Motor neuron (in vitro differentiated cells): ENCODE results near the gene GCDH. TPM values are rescaled to one million over a fixed set of nuclear protein-coding genes. Genes with fewer than 3 reads are reported as not detected.
A peak's percentile ranks its signal among the peaks of the same experiment; 100 is the strongest.

ENCODE experiments used
- ATAC-seq, 8 experiments: fragments of 200-7000 bp; cut with Tn5 transposase; replicated peaks in 6 of 8; 2 replicates each; pipeline ENCODE4 v1.8.0; 2021; ENCODE audit warnings: mild to moderate bottlenecking in 8 of 8, moderate library complexity in 8 of 8
- H3K27ac ChIP-seq, 2 donors: fragments of 250-450 bp; sonication (Bioruptor Pico); 2 replicates each; pipeline ENCODE4 v1.9.0; 2021; ENCODE audit warnings: antibody characterized with exemption in 2 of 2, mild to moderate bottlenecking in 2 of 2, moderate library complexity in 1 of 2
- H3K4me1 ChIP-seq, 2 donors: fragments of 250-450 bp; sonication (Bioruptor Pico); replicated peaks in 1 of 2; 2 replicates each; pipeline ENCODE4 v1.6.1; 2021; ENCODE audit warnings: antibody characterized with exemption in 2 of 2, mild to moderate bottlenecking in 2 of 2, moderate library complexity in 1 of 2
- H3K4me3 ChIP-seq, 5 donors: fragments of 250-450 bp; sonication (Bioruptor Pico); 2 replicates each; pipeline ENCODE4 v1.9.0; 2021; ENCODE audit warnings: antibody characterized with exemption in 5 of 5, mild to moderate bottlenecking in 5 of 5, moderate library complexity in 4 of 5
- WGBS, 10 experiments: fragments of 450-650 bp; shearing (Covaris generic); methylation state at CpG; one replicate each; pipeline ENCODE4 v1.0.0; 2022; 5-methylcytosine and 5-hydroxymethylcytosine counted together
- in situ Hi-C, 9 experiments: fragments of 400-800 bp; cut with MboI; loops; one replicate each; pipeline ENCODE4 v1.15.0; 2021; ENCODE audit warnings: low sequenced_read_pairs in 9 of 9, low pct_unique_long_range_greater_than_20kb in 2 of 9; ENCODE audit not compliant: unreplicated experiment in 9 of 9
- total RNA-seq, 8 experiments: library from RNA; unstranded; fragments of 300-600 nt; gene quantifications; 2 replicates each; pipeline versions ENCODE4 v1.2.3 to v1.2.4, GENCODE V29; 2022

Gene GCDH
- total RNA-seq, 8 experiments from 2014 or later: 6.4 to 42.4 (median 17.4) TPM

DNA sequence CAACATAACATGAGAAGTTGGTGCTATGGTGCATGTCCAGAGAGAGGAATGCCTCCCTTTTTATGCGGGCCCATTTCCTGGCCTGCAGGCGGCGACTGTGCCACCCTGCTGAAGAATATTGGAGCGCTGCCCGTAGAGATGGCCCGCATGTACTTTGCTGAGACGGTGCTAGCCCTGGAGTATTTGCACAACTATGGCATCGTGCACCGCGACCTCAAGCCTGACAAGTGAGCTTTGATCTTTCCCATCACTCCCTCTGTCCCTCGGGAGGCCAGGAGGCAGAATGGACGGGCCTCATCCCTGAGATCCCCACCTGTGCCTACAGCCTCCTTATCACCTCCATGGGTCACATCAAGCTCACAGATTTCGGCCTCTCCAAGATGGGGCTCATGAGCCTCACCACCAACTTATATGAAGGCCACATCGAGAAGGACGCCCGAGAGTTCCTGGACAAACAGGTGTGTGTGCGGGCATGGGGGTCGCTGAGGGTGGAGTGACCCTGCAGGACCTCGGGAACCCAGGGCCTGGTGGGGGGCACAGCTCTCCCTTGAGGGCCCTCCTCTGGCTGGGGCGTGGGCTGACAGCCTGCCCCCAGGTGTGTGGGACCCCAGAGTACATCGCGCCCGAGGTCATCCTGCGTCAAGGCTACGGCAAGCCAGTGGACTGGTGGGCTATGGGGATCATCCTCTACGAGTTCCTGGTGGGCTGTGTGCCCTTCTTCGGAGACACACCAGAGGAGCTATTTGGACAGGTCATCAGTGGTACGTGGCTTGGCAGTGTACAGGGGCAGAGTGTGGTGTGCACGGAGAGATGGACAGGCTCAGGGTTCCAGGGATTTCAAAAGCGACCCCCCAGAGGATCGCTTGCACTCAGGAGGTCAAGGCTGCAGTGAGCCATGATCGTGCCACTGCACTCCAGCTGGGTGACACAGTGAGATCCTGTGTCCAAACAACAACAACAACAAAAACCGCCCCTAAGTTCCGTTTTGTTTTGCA lies 25.9 kb upstream of the GCDH start:
- no peak overlapping the region for H3K4me3 ChIP-seq
- in situ Hi-C loops: no loop called here
- H3K4me1 ChIP-seq: peaks cover 0 to 5% of the 10 kb centered on the region in 2 donors
- ATAC-seq: no peak
- 89 to 95% (median 89%) methylated on average over 7 to 13 of the region's 34 CpGs; no CpG with 5 or more reads in 7 of the 10 experiments for WGBS, 10 experiments
- no peak overlapping the region for H3K27ac ChIP-seq

DNA sequence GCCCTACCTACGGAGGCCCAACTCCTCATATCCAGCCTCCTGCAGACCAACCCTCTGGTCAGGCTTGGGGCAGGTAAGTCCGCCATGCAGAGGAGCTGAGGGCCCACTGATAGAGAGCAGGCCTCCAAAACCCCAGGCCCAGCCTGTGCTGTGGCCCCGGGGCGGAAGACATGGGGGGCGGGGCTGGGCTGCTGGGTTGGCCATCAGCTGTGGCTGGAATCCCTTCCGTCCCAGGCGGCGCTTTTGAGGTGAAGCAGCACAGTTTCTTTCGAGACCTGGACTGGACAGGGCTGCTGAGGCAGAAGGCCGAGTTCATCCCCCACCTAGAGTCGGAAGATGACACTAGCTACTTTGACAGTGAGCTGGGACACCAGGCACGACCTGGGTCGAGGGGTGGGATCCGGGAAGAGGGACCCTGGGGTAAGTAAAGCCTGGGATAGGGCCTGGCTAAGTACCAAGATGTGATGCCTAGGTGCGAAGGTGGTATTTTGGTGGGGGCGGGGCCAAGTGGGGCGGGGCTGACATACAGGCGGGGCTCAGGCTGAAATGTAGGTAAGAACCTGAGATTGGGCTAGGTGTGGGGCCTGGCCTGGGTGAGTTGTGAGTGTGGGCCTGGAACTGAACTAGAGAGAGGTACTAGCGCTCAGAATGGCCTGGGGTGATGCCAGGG lies 25.1 kb upstream of the GCDH start:
- ATAC-seq: no peak
- Histone ChIP-seq H3K27ac (no peak overlapping the region), H3K4me1 (peaks cover 0 to 5% of the 10 kb centered on the region in 2 donors), H3K4me3 (no peak overlapping the region)
- 88% methylated on average over 1 of the region's 19 CpGs; no CpG with 5 or more reads in 9 of the 10 experiments for WGBS, 10 experiments
- in situ Hi-C loops: no loop called here

DNA sequence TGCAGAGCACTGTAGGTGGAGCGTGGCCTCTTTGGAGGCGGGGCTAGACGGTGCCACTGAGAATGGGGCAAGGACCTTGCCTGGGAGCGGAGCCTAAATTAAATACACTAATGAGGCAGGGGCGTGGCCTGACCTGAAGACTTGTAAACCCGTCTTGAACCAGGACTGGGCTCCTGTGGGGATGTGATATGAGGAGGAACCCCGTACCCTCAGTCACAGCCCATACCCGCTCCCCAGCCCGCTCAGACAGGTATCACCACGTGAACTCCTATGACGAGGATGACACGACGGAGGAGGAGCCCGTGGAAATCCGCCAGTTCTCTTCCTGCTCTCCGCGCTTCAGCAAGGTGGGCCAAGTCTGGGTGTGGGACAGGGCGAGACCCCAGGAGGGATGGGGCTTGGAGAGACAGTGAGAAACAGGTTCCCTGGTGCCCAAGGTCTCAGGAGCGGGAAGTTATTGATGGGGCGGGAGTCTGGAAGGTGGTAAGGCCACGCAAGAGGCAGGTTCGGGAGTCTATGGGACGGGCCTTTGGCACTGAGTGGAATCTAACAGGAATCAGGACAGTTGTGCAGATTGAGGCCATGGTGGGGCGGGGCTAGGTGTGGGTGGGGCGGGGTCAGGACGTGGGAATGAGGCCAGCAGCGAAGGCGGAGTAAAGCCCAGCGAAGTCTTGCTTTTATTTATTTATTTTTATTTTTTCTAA lies 24.4 kb upstream of the GCDH start:
- Histone ChIP-seq H3K27ac (no peak overlapping the region), H3K4me3 (no peak overlapping the region), H3K4me1 (peaks cover 0 to 5% of the 10 kb centered on the region in 2 donors)
- in situ Hi-C loops: no loop called here
- ATAC-seq: peak in 2 of 8 experiments; percentile 5 to 10
- WGBS, 10 experiments: 56 to 92% (median 78%) methylated on average over 2 to 13 of the region's 29 CpGs; no CpG with 5 or more reads in 6 of the 10 experiments

DNA sequence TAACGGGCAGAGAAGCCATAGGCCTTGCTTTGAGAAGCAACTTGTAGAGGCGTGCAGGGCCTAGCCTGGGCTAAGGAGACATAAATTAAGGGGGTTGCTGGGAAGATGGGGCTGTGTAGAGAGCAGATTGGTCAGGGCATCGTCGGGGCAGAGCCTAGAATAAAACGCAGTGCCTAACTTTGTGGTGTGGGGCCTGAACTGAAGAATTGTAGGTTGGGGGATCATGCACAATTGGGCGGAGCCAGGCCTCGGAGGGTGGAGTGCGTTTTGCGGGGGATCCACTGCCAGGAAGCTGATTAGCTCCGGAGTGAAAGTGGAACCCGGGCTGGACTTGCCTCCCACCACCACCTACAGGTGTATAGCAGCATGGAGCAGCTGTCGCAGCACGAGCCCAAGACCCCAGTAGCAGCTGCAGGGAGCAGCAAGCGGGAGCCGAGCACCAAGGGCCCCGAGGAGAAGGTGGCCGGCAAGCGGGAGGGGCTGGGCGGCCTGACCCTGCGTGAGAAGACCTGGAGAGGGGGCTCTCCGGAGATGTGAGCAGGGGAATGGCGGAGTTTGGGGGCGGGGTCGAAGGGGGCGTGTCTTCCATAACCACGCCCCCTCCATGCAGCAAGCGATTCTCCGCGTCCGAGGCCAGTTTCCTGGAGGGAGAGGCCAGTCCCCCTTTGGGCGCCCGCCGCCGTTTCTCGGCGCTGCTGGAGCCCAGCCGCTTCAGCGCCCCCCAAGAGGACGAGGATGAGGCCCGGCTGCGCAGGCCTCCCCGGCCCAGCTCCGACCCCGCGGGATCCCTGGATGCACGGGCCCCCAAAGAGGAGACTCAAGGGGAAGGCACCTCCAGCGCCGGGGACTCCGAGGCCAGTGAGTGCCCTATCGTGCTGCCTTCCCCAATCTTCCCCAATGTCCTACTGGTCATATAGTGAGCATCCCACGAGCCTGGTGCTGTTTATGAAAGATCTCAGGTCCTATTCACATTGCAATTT lies 23.6 kb upstream of the GCDH start:
- H3K4me3 ChIP-seq: peak overlapping the region in 4 of 5 donors; percentile 24 to 36 (median 26)
- 8 to 50% (median 35%) methylated on average over 1 to 12 of the region's 51 CpGs; no CpG with 5 or more reads in 3 of the 10 experiments for WGBS, 10 experiments
- H3K27ac ChIP-seq: no peak overlapping the region
- peak; percentile 50 to 87 (median 75) for ATAC-seq
- in situ Hi-C loops: no loop called here
- peaks cover 0 to 5% of the 10 kb centered on the region in 2 donors for H3K4me1 ChIP-seq

DNA sequence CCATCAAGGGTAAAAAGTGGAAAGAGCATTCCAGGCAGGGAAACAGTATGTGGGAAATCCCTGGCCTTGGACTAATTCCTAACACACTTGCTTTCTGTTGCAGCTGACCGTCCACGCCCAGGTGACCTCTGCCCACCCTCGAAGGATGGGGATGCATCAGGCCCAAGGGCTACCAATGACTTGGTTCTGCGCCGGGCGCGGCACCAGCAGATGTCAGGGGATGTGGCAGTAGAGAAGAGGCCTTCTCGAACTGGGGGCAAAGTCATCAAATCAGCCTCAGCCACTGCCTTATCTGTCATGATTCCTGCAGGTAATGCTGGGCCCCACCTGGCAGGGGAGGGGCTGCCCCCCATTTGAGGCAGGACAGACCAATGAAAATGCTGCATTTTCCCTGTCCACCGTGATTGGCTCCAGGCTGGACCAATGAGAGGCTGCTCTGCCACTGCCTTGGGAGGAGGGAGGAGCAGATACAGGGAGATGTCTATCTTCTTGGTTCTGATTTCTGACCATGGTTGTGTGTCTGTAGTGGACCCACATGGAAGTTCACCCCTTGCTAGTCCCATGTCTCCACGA lies 22.3 kb upstream of the GCDH start:
- Histone ChIP-seq H3K27ac (no peak overlapping the region), H3K4me3 (no peak overlapping the region), H3K4me1 (peaks cover 0 to 5% of the 10 kb centered on the region in 2 donors)
- in situ Hi-C loops: no loop called here
- ATAC-seq: peak in 2 of 8 experiments; percentile 18 to 27
- 60 to 94% (median 93%) methylated on average over 2 to 5 of the region's 10 CpGs; no CpG with 5 or more reads in 5 of the 10 experiments for WGBS, 10 experiments

DNA sequence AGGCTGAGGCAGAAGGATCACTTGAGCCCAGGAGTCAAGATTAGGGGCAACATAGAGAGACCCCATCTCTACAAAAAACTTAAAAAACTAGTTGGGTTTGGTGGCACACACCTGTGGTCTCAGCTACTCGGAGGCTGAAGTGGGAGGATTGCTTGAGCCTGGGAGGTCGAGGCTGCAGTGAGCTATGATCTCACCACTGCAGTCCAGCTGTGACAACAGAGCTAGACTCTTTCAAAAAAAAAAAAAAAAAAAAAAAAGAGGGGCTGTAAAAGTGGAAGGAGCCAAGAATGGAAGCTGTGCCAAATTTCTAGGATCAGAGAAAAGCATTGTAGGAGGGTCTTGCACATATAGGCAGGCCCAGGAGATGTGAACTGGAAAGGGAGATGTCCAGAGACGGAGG lies 19.3 kb upstream of the GCDH start:
- 10 to 100% (median 73%) methylated on average over 1 to 3 of the region's 3 CpGs; no CpG with 5 or more reads in 2 of the 10 experiments for WGBS, 10 experiments

DNA sequence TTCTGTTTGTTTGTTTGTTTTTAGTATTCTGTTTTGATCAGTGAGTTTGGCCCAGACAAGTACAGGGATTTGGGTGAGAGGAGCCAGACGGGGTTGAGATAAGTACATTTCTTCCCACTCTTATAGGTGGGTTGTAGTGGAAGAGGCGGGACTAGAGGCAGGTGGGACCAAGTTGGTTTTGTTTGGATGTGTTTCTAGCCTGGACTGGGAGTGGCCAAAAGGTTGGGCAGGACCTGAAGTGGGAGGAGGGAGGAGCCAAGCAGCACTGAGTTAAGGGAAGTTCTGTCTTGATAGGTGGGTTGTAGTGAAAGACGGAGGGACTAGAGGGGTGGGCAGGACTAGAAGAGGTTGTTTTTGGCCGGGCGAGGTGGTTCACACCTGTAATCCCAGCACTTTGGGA lies 18.7 kb upstream of the GCDH start:
- WGBS, 10 experiments: 58 to 100% (median 97%) methylated on average over 1 to 4 of the region's 5 CpGs; no CpG with 5 or more reads in 3 of the 10 experiments

More for the DNA sequence above, 19.3 kb upstream of the GCDH start:
- no peak overlapping the region for H3K27ac ChIP-seq
- ATAC-seq: no peak
- in situ Hi-C loops: no loop called here
- peaks cover 0 to 5% of the 10 kb centered on the region in 2 donors for H3K4me1 ChIP-seq
- no peak overlapping the region for H3K4me3 ChIP-seq

DNA sequence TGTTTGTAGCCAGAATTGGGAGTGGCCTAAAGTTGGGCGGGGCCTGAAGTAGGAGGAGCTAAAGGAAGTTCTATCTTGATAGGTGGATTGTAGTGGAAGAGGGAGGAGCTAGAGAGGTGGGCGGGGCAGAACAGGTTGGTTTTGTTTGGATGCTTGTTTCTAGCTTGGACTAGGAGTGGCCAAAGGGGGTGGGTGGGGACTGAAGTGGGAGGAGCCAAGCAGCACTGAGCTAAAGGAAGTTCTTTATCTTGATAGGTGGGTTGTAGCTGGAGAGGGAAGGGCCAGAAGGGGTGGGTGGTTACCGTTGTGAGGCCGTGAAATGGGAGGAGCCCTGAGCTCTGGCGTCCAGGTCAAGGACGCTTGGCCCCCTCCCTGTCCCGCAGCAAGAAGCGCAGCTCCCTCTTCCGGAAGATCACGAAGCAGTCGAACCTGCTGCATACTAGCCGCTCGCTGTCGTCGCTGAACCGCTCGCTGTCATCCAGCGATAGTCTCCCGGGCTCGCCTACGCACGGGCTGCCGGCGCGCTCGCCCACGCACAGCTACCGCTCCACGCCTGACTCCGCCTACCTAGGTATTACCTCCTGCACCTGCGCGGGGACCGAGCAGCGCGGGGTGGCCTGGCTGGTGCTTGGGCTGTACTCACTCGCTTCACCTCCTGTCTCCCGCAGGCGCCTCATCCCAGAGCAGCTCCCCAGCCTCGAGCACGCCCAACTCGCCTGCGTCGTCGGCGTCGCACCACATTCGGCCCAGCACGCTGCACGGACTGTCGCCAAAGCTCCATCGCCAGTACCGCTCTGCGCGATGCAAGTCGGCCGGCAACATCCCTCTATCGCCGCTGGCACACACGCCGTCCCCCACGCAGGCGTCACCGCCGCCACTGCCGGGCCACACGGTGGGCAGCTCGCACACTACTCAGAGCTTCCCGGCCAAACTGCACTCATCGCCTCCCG lies 17.7 kb upstream of the GCDH start:
- Histone ChIP-seq H3K27ac (no peak overlapping the region), H3K4me1 (no peaks in the 10 kb centered on the region), H3K4me3 (no peak overlapping the region)
- WGBS, 10 experiments: 0 to 100% (median 92%) methylated on average over 1 to 9 of the region's 70 CpGs; no CpG with 5 or more reads in 3 of the 10 experiments
- ATAC-seq: peak in 7 of 8 experiments; percentile 9 to 81 (median 36)
- in situ Hi-C loops: no loop called here

More for the DNA sequence above, 18.7 kb upstream of the GCDH start:
- Histone ChIP-seq H3K4me3 (no peak overlapping the region), H3K4me1 (no peaks in the 10 kb centered on the region), H3K27ac (no peak overlapping the region)
- no peak for ATAC-seq
- in situ Hi-C loops: no loop called here

DNA sequence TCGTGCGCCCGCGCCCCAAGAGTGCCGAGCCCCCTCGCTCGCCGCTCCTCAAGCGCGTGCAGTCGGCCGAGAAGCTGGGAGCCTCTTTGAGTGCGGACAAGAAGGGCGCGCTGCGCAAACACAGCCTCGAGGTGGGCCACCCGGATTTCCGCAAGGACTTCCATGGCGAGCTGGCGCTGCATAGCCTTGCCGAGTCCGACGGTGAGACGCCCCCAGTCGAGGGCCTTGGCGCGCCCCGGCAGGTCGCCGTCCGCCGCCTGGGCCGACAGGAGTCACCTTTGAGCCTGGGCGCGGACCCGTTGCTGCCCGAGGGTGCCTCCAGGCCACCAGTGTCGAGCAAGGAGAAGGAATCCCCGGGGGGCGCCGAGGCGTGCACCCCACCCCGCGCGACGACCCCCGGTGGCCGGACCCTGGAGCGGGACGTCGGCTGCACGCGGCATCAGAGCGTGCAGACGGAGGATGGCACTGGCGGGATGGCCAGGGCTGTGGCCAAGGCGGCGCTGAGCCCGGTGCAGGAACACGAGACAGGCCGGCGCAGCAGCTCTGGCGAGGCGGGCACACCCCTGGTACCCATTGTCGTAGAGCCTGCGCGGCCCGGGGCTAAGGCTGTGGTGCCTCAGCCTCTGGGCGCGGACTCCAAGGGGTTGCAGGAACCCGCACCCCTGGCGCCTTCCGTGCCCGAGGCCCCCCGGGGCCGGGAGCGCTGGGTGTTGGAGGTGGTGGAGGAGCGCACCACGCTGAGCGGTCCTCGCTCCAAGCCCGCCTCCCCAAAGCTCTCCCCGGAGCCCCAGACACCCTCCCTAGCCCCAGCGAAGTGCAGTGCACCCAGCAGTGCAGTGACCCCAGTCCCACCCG lies 16.8 kb upstream of the GCDH start:
- no peak overlapping the region for H3K4me3 ChIP-seq
- in situ Hi-C loops: no loop called here
- H3K27ac ChIP-seq: no peak overlapping the region
- 87 to 100% (median 95%) methylated on average over 5 to 16 of the region's 86 CpGs; no CpG with 5 or more reads in 5 of the 10 experiments for WGBS, 10 experiments
- peak in 5 of 8 experiments; percentile 13 to 35 (median 28) for ATAC-seq
- no peaks in the 10 kb centered on the region for H3K4me1 ChIP-seq

DNA sequence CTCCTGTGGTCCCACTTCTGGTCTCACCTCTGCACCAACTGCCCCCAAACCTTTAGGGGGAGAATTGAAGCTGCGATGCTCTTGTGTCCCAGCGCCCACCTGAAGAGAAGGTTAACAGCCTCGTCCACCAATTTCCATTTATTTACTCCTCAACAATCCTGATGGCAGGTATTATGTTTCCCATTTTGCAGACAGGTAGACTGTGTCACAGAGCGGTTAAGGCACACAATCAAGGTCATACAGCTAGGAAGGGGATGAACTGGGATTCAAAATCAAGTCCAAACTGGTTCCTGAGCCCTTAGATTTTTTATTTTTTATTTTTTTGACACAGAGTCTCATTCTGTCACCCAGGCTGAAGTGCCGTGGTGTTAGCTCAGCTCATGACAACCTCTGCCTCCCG lies 15.9 kb upstream of the GCDH start:
- in situ Hi-C loops: no loop called here
- WGBS, 10 experiments: 60 to 100% (median 90%) methylated on average over 1 to 5 of the region's 6 CpGs
- H3K27ac ChIP-seq: no peak overlapping the region
- no peaks in the 10 kb centered on the region for H3K4me1 ChIP-seq
- no peak overlapping the region for H3K4me3 ChIP-seq
- no peak for ATAC-seq
